Stimulated activated CD8-positive, alpha-beta memory T cell treated with anti-CD3 and anti-CD28 coated beads, Interleukin-15, amount 100 ng/mL, for 48 hours (primary cell): ENCODE results near the gene MED13L.
"Not testable (repeated sequence)": the region's sequence is repeated elsewhere in the genome, so short reads cannot be mapped to it uniquely, and the experiment has no call there.

ENCODE experiments used
- DNase-seq, 2 donors: peaks; one replicate each; pipeline ENCODE4 v3.0.0-alpha.2; 2020; ENCODE audit warnings: low read depth in 2 of 2

MED13L gene

DNA sequence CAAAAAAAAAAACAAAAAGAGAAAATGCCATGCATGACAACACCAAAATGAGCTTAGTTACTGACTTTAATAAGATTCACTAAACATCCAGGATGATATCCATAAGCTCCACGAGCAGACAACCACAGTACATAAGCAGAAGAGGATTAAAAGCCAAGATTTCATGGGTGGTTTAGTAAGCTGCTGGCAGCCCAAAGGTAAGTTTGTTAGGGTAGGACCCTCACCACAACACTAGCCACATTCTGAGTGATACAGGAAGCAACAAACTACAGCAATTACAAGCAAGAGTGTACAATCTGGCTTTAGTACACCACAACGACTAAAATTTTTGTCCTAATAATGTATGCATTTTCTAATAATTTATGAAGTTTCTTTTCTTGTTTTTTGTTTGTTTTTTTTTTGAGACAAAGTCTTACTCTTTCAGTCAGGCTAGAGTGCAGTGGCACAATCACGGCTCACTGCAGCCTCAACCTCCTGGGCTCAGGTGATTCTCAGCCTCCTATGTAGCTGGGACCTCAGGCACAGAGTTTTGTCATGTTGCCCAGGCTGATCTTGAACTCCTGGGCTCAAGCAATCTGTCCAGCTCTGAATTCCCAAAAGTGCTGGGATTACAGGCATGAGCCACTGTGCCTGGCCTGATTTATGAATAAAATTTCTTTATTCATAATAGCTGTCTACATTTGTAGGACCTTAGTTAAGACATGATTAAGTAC, 221.4 kb downstream of the MED13L start:
- DNase-seq = no peak

DNA sequence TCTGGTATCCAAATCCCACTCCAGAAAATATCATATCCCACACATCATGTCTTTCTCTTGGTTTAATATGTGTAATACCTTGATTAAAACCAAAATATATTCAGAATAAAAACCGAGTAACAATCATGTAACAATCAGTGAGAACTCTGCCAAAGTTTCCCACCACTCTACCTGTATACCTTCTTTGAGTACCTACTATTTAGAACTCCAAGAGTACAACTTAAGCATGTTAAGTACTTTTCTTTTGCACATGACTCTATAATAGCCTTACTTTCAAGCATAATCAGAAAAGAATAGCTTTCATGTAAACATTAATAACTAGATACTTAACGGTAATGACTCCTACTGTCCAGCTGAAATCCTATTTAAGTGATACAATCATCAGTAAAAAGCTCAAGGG, 223.2 kb downstream of the MED13L start:
- DNase-seq = no peak

DNA sequence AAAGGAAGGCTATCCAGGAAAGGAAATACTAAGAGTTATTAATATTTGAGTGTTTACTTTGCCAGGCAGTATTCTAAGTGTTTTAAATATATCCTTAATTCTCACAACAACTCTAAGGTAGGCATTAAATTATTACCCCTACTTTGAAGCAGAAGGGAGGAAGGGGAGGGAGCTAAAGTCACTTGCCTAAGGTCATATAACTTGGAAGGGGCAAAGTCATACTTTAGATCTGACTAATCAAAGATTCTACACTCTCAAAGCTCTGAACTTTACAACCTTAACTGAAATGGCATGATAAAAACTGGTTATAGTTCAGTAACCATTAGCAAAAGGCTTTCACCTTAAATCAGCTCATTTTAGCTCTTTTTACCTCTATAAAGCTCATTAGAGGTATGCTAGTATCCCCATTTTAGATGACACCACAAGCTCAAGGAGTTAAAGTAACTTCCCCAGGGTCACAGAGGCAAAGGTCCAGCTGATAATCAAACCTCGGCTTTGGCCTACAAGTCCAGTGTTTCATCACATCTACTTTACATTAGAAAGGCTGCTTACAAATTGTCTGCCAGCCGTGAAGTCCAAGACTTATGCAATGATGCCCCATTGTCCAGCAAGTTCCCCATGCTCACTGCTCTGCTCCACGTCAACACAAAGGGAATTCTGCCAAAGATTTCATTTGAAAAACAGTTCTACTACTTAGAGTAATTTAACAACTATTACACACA, 223.9 kb downstream of the MED13L start:
- DNase-seq = no peak

DNA sequence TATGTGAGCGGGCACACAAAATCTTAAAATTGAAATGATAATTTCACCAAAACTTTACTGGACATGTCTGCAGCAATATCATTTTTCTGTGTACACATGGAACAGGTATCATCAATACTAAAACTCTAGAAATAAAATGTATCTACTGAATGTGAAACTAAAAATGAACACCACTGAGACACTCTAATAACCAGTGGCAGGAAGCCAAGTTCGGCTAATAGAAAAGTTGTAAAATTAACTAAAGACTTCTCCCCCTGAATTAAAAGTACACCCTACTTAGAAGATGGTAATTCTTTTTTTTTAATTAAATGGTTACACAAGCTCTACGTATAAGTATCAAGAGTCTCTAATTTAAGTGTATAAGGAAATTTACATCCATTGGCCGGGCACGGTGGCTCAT, 227.2 kb downstream of the MED13L start:
- DNase-seq = no peak

DNA sequence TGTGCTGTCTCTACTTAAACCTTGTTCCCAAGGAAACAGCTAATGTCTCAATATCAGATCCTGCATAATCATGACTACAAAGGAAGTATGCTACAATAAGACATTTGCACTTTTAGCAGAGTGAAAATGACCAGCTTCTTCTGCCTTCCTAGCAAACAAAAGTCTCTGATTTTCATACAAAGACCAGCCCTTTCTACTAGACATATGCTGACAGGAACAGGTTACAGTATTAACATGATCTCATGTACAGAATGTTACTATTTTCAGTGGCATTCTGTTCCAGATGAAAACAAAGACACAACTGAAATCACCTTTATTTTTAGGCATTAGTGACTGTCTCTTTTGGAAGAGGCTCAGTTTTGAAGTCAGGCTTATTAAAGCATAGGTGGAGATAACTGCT, 228.6 kb downstream of the MED13L start:
- DNase-seq = no peak

DNA sequence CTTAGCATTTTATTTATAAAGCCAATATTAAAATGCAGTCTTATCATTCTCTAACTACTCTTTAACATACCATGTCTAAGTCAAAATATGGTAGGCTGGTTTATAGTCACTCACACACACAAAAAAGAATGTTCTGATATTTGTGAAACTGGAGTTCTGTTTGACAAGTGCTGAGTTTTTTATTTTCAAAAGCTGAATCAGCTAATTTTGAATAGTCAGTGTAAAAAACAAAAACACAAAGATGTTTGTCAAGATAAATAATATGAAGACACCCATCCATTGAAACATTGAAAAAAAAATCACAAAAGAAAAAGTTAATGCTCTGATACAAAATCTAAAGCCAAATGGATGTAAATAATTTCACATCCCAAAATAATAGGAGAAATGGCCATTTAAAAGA, 231.5 kb downstream of the MED13L start:
- DNase-seq = no peak

DNA sequence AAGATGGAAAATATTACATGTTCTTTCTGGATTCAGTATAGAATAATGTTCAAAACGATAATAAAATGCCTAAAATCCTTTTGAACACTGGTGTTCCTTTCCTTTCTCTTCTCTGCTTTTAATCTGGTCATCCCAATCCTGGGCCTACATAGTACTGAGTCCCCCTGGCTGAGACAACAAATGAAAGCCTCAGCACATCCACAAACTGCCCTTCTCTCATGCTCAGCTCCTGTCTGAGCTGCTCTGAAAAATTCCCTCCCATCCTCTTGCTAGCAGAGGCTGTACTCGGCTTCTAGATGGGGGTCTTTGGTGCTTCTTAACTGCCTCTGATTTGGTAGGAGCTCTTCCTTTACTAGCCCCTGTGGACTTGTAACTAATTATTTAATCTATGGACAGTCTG, 232.3 kb downstream of the MED13L start:
- no peak for DNase-seq

DNA sequence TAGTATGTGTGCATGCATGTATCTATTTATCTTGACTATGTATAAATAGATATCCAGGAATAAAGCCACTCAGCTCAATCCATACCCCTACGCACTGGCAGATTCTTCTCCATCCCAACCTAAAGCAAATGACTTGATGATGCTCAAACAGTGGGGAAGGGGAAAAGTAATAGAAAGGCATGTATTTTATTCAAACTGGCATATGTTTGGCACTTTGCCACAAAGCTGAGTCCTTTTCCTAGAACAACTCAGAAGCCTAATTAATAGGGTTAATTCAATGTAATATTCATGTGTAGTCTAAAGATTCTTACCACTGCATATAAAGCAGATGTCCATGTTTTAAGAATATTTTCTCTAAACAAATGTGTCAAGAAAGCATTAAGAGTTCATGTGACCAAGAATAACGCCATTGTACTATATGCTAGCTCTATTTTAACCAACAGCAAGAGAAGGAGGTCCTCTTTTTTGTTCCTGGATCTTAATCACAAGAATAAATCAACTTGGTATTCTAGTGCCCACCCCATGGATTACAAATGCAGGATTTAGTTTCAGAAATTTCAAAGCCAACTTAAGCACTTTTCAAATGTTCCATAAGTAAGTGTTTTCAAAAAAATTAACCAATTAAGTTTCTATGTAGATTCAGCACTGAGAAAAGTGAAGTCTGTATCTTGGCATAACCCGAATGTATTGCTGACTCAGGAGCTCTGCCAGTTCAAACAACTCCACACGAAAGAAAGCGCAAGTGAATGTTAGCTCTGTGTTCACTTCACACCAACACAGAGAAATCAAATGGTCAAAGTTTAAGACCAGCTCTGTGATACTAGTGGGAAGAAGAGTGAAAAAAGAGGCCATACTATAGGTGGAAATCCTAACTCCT, 233.6 kb downstream of the MED13L start:
- no peak for DNase-seq

DNA sequence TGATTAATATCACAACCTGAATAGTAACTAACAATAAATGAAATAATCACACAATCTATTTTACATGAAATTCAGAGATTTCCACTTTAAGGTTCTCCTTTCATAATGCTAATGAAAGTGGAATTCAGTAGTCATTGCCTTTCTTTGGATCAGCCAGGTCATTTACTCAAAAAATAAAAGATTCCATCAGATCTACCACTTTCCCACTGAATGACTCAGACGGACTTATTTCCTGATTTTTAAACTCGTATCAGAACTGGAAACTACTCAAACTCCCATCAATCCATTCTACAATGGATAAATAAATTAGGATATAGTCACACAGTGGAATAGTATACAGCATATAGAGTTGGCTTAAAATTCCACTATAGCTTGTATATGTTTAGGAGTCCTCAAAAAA, 237.1 kb downstream of the MED13L start:
- DNase-seq = no peak

DNA sequence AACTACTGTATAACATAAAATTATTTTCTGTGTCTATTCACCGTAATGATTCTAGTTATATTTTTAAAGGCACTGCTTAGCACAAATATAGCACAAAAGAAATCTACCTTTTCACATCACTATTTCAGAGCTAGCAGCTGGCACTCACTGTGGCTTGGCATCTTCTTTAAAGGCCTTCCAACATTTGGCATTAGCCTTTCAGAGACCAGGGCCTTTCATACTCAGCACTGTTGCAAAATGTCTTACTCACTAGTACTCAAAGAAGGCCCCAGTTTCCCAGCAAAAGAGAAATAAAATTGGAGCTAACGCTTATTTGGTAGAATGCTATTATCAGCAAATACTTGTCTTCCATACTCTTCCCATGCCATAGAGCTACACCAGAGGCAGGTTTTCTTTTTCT, 238.4 kb downstream of the MED13L start:
- DNase-seq = no peak

DNA sequence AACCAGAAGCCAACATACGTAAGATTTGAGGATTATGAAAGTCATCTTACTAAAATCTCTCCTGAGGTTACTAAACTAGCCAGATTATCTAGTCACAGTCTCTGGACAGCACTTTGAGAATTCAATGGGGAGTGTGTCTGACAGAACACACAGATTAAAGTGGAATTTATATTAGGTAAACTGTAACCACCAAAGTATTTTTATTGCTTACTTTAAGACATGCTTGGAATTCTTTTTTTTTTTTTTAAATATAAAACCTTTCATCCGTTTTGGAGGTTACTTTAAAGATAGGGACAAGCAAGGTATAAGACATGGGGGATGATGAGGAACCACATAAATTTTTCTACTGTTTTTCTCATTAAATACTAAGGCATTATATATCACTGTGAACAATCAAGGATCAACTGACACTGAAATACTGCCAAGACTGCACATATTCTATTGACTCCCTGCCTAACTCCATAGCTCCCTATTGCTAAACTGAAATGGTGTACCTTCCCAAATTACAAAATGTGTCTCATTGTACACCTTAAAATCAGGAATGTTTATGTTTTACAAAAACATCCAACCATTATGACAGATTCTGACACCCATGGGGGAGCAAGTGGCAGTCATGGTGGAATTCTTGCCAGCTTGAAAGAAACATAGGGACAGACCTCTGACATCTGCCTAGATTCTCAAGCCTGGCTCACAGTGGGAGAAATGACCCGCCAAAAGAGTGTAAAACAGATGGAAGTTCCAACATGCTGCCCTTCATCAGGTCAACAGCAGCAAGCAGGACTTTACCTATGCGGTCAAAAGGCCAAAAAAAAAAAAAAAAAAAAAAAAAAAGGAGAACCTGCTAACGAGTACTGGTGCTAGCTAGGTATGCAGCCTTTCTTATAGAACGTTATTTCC, 239.3 kb downstream of the MED13L start:
- no peak for DNase-seq

DNA sequence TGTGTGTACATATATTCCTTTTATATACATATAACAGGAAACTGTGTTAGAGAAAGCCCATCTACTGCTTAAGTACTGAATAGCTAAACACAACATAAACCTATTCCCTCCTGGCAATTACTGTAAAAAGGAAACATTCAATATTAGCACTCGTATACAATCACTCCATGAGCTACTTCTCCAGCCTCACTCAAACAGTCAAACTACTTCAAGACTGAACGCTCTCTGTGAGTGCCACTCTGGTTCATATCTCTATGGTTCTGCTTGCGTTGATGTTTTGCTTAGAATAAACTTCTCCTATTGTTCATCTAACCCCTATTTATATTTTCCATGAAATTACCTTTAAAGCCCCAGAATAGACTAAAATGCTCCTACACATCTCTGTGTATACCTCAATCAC, 243.7 kb downstream of the MED13L start:
- DNase-seq = no peak

DNA sequence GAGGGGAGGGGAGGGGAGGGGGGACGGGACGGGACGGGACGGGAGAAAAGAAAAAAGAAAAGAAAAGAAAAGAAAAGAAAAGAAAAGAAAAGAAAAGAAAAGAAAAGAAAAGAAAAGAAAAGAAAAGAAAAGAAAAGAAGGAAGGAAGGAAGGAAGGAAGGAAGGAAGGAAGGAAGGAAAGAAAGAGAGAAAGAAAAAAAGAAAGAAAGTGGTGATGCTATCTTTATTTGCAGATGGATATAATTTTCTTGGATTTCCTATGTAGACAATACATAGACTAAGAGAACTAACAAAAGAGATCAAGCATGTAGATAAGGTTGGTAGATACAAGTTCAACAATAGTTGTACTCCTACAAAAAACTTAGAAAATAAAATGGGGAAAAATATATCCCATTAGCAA, 245.9 kb downstream of the MED13L start:
- not testable (repeated sequence) for DNase-seq

DNA sequence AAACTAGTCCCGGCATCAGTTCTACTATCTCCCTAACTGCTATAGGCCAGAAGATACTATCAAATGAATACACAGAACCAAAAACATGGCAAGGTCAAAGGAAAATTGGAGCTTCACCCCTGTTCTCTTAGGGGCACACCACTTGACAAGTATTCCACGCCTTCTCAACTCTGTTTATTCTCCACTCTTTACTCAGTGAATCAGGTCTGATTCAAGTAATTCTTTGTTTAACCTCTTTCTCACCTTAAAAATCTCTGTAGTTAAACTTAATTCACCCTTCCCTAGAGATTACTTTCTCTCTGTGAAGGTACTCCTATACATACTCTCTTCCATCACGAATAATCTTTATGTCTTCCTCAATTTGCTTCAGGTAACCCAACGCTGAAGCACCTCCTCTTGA, 248.9 kb downstream of the MED13L start:
- DNase-seq = no peak

DNA sequence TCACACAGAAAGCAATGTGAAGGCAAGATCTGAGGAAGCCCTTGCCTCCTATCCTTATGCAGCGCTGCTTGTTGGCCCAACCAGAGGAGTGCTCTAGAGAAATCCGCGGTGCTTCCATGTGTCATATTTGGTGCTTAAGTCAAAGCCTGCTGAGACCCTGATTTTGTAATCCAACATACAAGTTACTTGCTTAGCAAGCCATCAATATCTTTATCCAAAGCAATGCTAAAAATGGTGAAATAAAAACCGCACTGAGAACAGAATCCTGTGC, 250.0 kb downstream of the MED13L start:
- no peak for DNase-seq

DNA sequence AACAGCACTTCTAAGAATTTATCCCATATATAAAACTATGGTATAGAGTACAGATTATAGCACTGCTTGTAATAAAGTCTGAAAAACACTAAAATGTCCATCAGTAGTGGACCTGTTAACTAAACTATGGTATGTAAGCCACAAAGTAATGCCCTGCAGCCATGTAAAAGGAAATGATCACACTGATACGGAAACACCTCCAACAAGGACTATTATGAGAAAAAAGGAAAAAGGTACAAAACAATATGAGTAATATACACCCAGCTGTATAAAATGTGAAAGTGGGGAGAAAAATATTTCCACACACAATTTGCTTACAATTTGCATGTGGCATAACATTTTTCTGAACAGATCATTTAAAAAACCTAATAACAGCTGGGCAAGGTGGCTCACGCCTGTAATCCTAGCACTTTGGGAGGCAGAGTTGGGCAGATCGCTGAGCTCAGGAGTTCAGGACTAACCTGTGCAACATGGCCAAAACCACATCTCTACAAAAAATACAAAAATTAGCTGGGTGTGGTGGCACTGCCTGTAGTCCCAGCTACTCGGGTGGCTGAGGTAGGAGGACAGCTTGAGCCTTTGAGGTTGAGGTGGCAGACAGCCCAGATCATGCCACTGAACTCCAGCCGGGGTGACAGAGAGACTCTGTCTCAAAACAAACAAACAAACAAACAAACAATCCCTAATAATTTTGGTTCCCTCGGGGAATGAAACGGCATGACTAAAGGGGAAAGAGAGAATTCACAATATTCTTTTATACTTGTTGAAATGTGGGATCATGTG, 250.5 kb downstream of the MED13L start:
- DNase-seq = no peak

DNA sequence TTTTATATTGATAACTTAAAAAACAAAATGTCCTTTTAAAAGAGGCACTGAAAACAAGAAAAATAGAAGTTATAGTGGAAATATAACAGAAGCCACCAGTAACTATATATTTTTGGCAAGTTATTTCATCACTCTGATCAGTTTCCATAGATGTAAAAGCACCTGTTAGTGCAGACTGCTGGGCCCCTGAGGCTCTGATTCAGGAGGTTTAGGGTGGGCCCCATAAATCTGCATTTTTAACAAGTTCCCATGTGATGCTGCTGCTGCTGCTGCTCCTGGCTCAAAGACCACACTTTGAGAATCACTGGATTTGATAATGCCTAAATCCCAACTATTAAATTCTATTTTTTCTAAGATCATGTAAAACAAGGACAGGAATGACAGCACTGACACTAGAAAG, 251.1 kb downstream of the MED13L start:
- no peak for DNase-seq

DNA sequence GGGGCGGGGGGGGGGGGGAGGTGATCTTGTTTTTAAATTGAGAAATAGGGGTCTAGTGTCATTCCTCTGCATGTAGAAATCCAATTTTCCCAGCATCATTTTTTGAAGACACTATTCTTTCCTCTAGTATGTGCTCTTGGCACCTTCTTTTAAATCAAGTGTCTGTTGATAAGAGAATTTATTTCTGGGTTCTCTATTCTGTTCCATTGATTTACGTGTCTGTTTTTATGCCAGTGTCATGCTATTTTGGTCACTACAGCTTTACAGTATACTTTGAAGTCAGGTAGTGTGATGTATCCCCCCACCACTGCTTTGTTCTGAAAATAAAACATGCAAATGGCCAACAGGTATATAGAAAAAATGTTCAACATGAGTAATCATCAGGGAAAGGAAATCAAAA, 252.7 kb downstream of the MED13L start:
- DNase-seq = no peak

DNA sequence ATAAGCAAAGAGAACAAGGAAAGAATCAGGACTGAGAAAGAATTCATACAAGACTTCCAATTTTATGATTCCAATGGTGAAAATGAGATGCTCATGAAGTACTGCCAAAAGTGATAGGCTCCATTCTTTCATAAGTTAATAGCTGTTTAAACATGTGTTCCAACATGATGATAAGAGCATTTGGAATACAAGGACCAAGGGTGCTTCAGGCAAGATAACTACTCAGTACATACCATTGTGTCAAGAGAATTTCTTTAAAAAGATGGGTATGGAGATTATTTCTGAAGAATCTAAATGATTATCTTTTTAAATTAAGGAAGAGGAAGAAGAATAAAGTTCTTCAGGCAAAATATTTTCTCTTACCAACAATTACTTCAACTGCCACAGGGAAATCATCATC, 258.1 kb downstream of the MED13L start:
- DNase-seq = no peak

DNA sequence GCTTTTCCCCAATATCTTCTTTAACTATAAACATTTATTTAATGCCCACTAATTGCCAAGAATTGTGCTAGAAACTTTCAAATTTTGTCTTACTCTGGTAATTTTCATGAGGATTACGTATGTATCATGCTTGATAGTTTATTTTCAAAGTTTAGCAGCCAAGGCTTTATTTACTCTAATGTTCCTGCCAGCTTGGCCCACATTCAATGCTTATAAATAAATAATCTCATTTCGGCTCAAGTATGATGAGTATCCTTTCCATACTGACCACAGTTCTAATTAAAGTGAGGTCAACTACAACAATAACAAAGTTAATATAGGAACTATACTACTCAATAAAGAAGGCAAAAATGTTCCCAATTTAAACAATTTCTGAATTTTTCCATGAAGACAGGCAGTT, 259.2 kb downstream of the MED13L start:
- DNase-seq = no peak

DNA sequence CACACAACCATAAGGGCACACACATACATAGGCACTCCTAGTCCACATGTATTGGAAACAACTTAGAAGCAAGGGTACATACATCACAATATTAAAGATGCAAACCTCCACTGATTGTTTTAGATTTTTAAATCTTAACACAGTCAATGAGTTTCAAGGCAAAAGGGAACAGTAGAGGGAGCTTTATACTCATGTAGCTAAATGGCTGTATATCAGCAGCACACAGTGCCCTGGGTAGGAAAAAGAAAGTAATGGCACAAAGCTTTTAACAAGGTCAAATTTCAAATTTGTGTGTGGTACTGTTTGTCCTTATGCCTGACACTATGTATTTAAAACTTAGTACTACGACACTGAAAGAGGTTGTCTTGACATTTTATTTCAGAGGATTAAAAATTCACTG, 262.0 kb downstream of the MED13L start:
- no peak for DNase-seq
